DND-41 (cell line): ENCODE measurements around the gene TMEM132C.

Source experiments
- EZH2 ChIP-seq: IDR thresholded peaks from 3 replicates; pipeline ENCODE4 v1.6.1; 2012; ENCODE audit warnings: borderline replicate concordance, low read depth, mild to moderate bottlenecking, moderate library complexity, low read length, inconsistent platforms; ENCODE audit not compliant: severe bottlenecking
- TF ChIP-seq, protein P1 (sequence below): IDR thresholded peaks from 2 replicates; pipeline ENCODE4 v1.5.1; 2012; ENCODE audit warnings: borderline replicate concordance, low read length, moderate library complexity, mild to moderate bottlenecking; ENCODE audit not compliant: poor library complexity, severe bottlenecking; ENCODE audit errors: extremely low read depth

DNA sequence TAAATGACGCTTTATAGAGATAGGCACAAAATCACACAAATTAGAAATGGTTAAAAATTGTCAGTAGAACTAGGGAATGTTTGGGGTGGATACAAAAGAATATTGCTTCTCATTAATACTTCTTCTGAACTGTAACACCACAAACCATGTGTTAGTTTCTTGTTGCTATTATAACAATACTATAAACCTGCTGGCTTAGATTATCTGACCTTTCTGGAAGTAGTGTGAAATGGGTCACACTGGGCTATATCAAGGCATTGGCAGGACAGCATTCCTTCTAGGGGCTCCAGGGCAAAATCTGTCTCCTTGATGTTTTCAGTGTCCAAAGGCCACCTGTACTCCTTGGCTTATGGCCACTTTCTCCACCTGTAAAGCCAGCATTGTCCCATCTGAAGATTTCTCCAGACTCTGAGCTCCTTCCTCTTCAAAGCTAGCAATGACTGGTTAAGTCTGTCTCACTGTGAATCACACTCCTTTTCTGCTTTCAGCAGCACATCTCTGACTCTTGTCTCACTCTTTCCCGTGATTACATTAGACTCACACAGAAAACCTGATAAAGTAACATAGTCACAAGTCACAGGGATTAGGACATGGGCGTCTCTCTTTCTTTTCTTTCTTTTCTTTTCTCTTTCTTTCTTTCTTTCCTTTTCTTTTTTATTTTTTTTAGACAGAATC lies 470.5 kb downstream of the TMEM132C start:
- TF ChIP-seq, protein P1, sequence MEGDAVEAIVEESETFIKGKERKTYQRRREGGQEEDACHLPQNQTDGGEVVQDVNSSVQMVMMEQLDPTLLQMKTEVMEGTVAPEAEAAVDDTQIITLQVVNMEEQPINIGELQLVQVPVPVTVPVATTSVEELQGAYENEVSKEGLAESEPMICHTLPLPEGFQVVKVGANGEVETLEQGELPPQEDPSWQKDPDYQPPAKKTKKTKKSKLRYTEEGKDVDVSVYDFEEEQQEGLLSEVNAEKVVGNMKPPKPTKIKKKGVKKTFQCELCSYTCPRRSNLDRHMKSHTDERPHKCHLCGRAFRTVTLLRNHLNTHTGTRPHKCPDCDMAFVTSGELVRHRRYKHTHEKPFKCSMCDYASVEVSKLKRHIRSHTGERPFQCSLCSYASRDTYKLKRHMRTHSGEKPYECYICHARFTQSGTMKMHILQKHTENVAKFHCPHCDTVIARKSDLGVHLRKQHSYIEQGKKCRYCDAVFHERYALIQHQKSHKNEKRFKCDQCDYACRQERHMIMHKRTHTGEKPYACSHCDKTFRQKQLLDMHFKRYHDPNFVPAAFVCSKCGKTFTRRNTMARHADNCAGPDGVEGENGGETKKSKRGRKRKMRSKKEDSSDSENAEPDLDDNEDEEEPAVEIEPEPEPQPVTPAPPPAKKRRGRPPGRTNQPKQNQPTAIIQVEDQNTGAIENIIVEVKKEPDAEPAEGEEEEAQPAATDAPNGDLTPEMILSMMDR = no peak
- no peak for TF ChIP-seq EZH2
